Mesendoderm (in vitro differentiated cells): Measurements from ENCODE around the gene B4GALT6.
A peak's percentile ranks its signal among the peaks of the same experiment; 100 is the strongest.

Experiments
- DNase-seq: peaks from one replicate; pipeline ENCODE4 v3.0.0; 2013
- H2AK5ac ChIP-seq: 2 replicates; pipeline ENCODE4 v1.6.1; 2013; ENCODE audit warnings: low read length, inconsistent platforms
- H2BK120ac ChIP-seq: 2 replicates; pipeline ENCODE4 v1.6.1; 2013; ENCODE audit warnings: low read depth, mild to moderate bottlenecking, low read length, moderate library complexity, mixed read lengths
- H2BK15ac ChIP-seq: replicated peaks from 2 replicates; pipeline ENCODE4 v1.6.1; 2013; ENCODE audit warnings: low read depth, mild to moderate bottlenecking, moderate library complexity
- H2BK5ac ChIP-seq: 2 replicates; pipeline ENCODE4 v1.6.1; 2013; ENCODE audit warnings: low read length, inconsistent platforms
- H3K18ac ChIP-seq: 2 replicates; pipeline ENCODE4 v1.6.1; 2013; ENCODE audit warnings: mild to moderate bottlenecking, low read length, mixed read lengths
- H3K23ac ChIP-seq: one replicate; pipeline ENCODE4 v1.6.1; 2013; ENCODE audit warnings: low read length
- H3K27ac ChIP-seq: 2 replicates; pipeline ENCODE4 v1.5.1; 2013; ENCODE audit warnings: low read depth, mild to moderate bottlenecking, inconsistent platforms, low read length, moderate library complexity
- H3K27me3 ChIP-seq: 2 replicates; pipeline ENCODE4 v1.6.1; 2013; ENCODE audit warnings: low read length, control low read depth, mild to moderate bottlenecking, inconsistent platforms; ENCODE audit not compliant: insufficient read depth, poor library complexity
- H3K36me3 ChIP-seq: 2 replicates; pipeline ENCODE4 v1.6.1; 2013; ENCODE audit warnings: low read length, inconsistent platforms; ENCODE audit not compliant: control insufficient read depth, insufficient read depth
- H3K4ac ChIP-seq: one replicate; pipeline ENCODE4 v1.6.1; 2013; ENCODE audit warnings: low read depth, mild to moderate bottlenecking, low read length, moderate library complexity
- H3K4me1 ChIP-seq: 2 replicates; pipeline ENCODE4 v1.6.1; 2013; ENCODE audit warnings: low read depth, low read length, inconsistent platforms; ENCODE audit not compliant: control insufficient read depth
- H3K4me2 ChIP-seq: 2 replicates; pipeline ENCODE4 v1.6.1; 2013; ENCODE audit warnings: low read length
- H3K4me3 ChIP-seq: 2 replicates; pipeline ENCODE4 v1.5.1; 2013; ENCODE audit warnings: mild to moderate bottlenecking, low read length
- H3K56ac ChIP-seq: one replicate; pipeline ENCODE4 v1.6.1; 2013; ENCODE audit warnings: low read length
- H3K79me1 ChIP-seq: 2 replicates; pipeline ENCODE4 v1.6.1; 2013; ENCODE audit warnings: low read length, inconsistent platforms
- H3K79me2 ChIP-seq: 2 replicates; pipeline ENCODE4 v1.6.1; 2013; ENCODE audit warnings: mild to moderate bottlenecking, low read length; ENCODE audit not compliant: control insufficient read depth, insufficient read depth
- H3K9ac ChIP-seq: 2 replicates; pipeline ENCODE4 v1.6.1; 2013; ENCODE audit warnings: low read length, inconsistent platforms
- H4K5ac ChIP-seq: one replicate; pipeline ENCODE4 v1.6.1; 2013; ENCODE audit warnings: low read length
- H4K8ac ChIP-seq: one replicate; pipeline ENCODE4 v1.6.1; 2013; ENCODE audit warnings: low read depth, mild to moderate bottlenecking, control low read depth, low read length, moderate library complexity
- WGBS: extraction: QIAGEN DNeasy Blood & Tissue Kit; methylation state at CpG from one replicate; pipeline ENCODE4 v1.1.7; 2013; ENCODE audit warnings: low lambda C conversion rate, missing lambda C conversion rate; ENCODE audit not compliant: insufficient coverage; ENCODE audit errors: extremely low coverage; 5-methylcytosine and 5-hydroxymethylcytosine counted together

The B4GALT6 gene

GRCh38 chr18:31581498-31582197, 102.7 kb downstream of the B4GALT6 start:
- Histone ChIP-seq H3K36me3 (no peaks in the 10 kb centered on the region), H2BK15ac (no peak overlapping the region), H3K23ac (no peak overlapping the region), H3K56ac (no peak overlapping the region), H3K79me2 (no peaks in the 10 kb centered on the region), H3K4ac (peak overlapping the region; percentile 37), H3K27me3 (no peaks in the 10 kb centered on the region), H3K79me1 (no peaks in the 10 kb centered on the region), H3K9ac (no peak overlapping the region), H3K27ac (no peak overlapping the region), H3K18ac (no peak overlapping the region), H2BK5ac (no peak overlapping the region), H4K5ac (no peak overlapping the region), H3K4me2 (no peak overlapping the region), H4K8ac (no peak overlapping the region), H3K4me3 (no peak overlapping the region), H2AK5ac (no peak overlapping the region), H2BK120ac (no peak overlapping the region), H3K4me1 (no peaks in the 10 kb centered on the region)
- whole genome bisulfite sequencing = no CpG with 5 or more reads among the region's 4 CpGs
- DNase-seq = peak; percentile 66

DNA sequence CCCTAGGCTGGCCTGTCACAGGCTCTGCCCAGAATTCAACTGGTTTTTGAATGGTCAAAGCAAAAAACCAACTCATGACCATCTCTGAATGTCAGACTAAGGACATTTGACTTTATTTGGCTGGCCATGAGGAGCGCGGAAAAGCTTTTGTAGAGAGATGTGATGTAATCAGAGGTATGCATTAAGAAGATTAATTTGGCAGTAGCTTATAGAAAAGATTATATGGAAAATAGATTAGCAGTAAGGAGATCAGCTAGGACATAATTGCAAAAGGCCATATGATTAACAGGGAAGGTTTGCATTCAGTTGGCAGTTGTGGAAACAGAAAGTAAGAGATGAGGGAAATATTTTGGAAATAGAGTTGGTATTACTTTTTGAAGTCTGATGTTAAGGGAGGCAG, 105.0 kb downstream of the B4GALT6 start:
- no peak overlapping the region for H3K9ac ChIP-seq
- H2AK5ac ChIP-seq = no peak overlapping the region
- no peak overlapping the region for H3K23ac ChIP-seq
- no peaks in the 10 kb centered on the region for H3K36me3 ChIP-seq
- no peak for DNase-seq
- H3K56ac ChIP-seq = no peak overlapping the region
- no peak overlapping the region for H2BK120ac ChIP-seq
- H3K4me3 ChIP-seq = no peak overlapping the region
- no peak overlapping the region for H2BK5ac ChIP-seq
- no peaks in the 10 kb centered on the region for H3K27me3 ChIP-seq
- H3K4me1 ChIP-seq = no peaks in the 10 kb centered on the region
- H3K4ac ChIP-seq = no peak overlapping the region
- H3K18ac ChIP-seq = no peak overlapping the region
- no peaks in the 10 kb centered on the region for H3K79me1 ChIP-seq
- no peak overlapping the region for H3K4me2 ChIP-seq
- WGBS = no CpG with 5 or more reads among the region's 2 CpGs
- no peak overlapping the region for H4K8ac ChIP-seq
- no peak overlapping the region for H3K27ac ChIP-seq
- H3K79me2 ChIP-seq = no peaks in the 10 kb centered on the region
- no peak overlapping the region for H4K5ac ChIP-seq
- no peak overlapping the region for H2BK15ac ChIP-seq

DNA sequence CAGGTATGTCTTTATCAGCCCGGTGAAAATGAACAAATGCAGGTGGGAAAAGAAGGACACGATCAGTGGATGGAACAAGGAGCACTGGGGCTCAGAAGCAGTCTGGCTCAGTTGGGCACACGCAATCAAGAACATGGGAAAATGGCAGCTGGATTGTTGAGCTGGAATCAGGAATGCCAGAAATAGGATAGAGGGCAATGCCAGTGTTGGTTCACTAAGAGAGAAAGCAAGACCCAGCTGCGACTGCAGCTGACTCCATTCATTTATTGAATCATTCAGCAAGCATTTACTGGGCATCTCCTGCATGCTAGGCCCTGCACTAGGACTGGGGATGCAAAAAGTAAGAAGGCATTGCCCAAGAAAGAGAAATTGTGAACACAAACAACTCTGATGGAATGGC, 106.3 kb downstream of the B4GALT6 start:
- Histone ChIP-seq H3K4ac (no peak overlapping the region), H3K27me3 (no peaks in the 10 kb centered on the region), H3K18ac (no peak overlapping the region), H3K4me1 (no peaks in the 10 kb centered on the region), H2BK5ac (no peak overlapping the region), H4K8ac (no peak overlapping the region), H3K79me2 (no peaks in the 10 kb centered on the region), H3K56ac (no peak overlapping the region), H3K4me2 (no peak overlapping the region), H3K27ac (no peak overlapping the region), H2BK120ac (no peak overlapping the region), H3K36me3 (no peaks in the 10 kb centered on the region), H3K23ac (no peak overlapping the region), H4K5ac (no peak overlapping the region), H3K79me1 (no peaks in the 10 kb centered on the region), H3K4me3 (no peak overlapping the region), H2AK5ac (no peak overlapping the region), H2BK15ac (no peak overlapping the region), H3K9ac (no peak overlapping the region)
- no CpG with 5 or more reads among the region's 4 CpGs for WGBS
- no peak for DNase-seq

DNA sequence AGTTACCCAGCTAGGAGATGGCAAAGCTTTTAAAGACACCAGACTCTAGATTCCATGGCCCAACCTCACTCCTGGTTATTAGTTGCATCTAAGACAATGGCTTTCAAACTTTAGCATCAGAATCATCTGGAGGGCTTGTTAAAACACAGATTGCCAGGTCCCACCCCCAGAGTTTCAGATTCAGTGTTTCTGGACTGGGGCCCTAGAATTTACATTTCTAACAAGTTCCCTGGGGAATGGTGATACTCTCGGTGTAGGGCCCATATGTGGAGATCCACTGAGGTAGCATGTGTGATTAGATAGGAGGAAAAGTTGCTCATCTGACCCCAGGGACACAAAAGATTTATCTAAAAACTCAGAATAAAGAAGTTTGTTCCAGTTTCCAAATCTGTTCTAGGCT, 107.2 kb downstream of the B4GALT6 start:
- H3K56ac ChIP-seq = no peak overlapping the region
- H3K23ac ChIP-seq = no peak overlapping the region
- H4K8ac ChIP-seq = no peak overlapping the region
- no peak for DNase-seq
- no peak overlapping the region for H2AK5ac ChIP-seq
- no peak overlapping the region for H3K27ac ChIP-seq
- H3K79me1 ChIP-seq = no peaks in the 10 kb centered on the region
- no peak overlapping the region for H3K9ac ChIP-seq
- H2BK120ac ChIP-seq = no peak overlapping the region
- no peak overlapping the region for H3K18ac ChIP-seq
- no peaks in the 10 kb centered on the region for H3K79me2 ChIP-seq
- no peak overlapping the region for H2BK5ac ChIP-seq
- no peaks in the 10 kb centered on the region for H3K27me3 ChIP-seq
- H3K4ac ChIP-seq = no peak overlapping the region
- no peaks in the 10 kb centered on the region for H3K4me1 ChIP-seq
- no CpG with 5 or more reads among the region's 1 CpG for WGBS
- H3K36me3 ChIP-seq = no peaks in the 10 kb centered on the region
- no peak overlapping the region for H3K4me2 ChIP-seq
- H3K4me3 ChIP-seq = no peak overlapping the region
- H2BK15ac ChIP-seq = no peak overlapping the region
- no peak overlapping the region for H4K5ac ChIP-seq

GRCh38 chr18:31576670-31577069, 107.7 kb downstream of the B4GALT6 start:
- H3K79me2 ChIP-seq = no peaks in the 10 kb centered on the region
- H3K23ac ChIP-seq = no peak overlapping the region
- H4K8ac ChIP-seq = no peak overlapping the region
- no peak overlapping the region for H2BK5ac ChIP-seq
- DNase-seq = no peak
- H2BK120ac ChIP-seq = no peak overlapping the region
- no peak overlapping the region for H2BK15ac ChIP-seq
- no peak overlapping the region for H3K27ac ChIP-seq
- H3K27me3 ChIP-seq = no peaks in the 10 kb centered on the region
- no peak overlapping the region for H3K4me3 ChIP-seq
- H3K18ac ChIP-seq = no peak overlapping the region
- WGBS = no CpG with 5 or more reads among the region's 4 CpGs
- no peaks in the 10 kb centered on the region for H3K4me1 ChIP-seq
- H3K4ac ChIP-seq = no peak overlapping the region
- H4K5ac ChIP-seq = no peak overlapping the region
- no peak overlapping the region for H2AK5ac ChIP-seq
- no peak overlapping the region for H3K56ac ChIP-seq
- H3K36me3 ChIP-seq = no peaks in the 10 kb centered on the region
- no peak overlapping the region for H3K4me2 ChIP-seq
- no peaks in the 10 kb centered on the region for H3K79me1 ChIP-seq
- no peak overlapping the region for H3K9ac ChIP-seq
